Sigmoid colon (tissue), 7 donors: ENCODE data around the gene DAZAP2. TPM values are rescaled to one million over a fixed set of nuclear protein-coding genes. Genes with fewer than 3 reads are reported as not detected.
"Not testable (repeated sequence)": the region's sequence is repeated elsewhere in the genome, so short reads cannot be mapped to it uniquely, and the experiment has no call there.

Source experiments
- DNase-seq: peaks from one replicate; pipeline ENCODE4 v3.0.0-alpha.2; 2019
- H3K27ac ChIP-seq, 4 donors: fragments of 200-600 bp; sonication (generic); one replicate each; pipeline ENCODE4 v1.5.1; 2016 to 2019; ENCODE audit warnings: mild to moderate bottlenecking in 1 of 4
- H3K27me3 ChIP-seq, 3 donors: fragments of 200-600 bp; sonication (generic); one replicate each; pipeline ENCODE4 v1.5.1; 2019; ENCODE audit warnings: mild to moderate bottlenecking in 1 of 3
- H3K36me3 ChIP-seq, 4 donors: fragments of 200-600 bp; sonication (generic); one replicate each; pipeline ENCODE4 v1.5.1; 2016 to 2019
- H3K4me1 ChIP-seq, 4 donors: fragments of 200-600 bp; sonication (generic); one replicate each; pipeline ENCODE4 v1.5.1; 2017 to 2019
- H3K4me3 ChIP-seq, 4 donors: fragments of 200-600 bp; sonication (generic); one replicate each; pipeline ENCODE4 v1.5.1; 2017 to 2019; ENCODE audit warnings: mild to moderate bottlenecking in 2 of 4, moderate library complexity in 1 of 4
- H3K9me3 ChIP-seq, 4 donors: fragments of 200-600 bp in 3 of 4; sonication (generic) in 3 of 4; one replicate each; pipeline versions ENCODE4 v1.5.1 to v1.6.1; 2013 to 2019
- CTCF ChIP-seq, 4 experiments: fragments of 450-650 bp in 3 of 4; fragments of 200-600 bp in 1 of 4; IDR thresholded peaks; one replicate each; pipeline ENCODE4 v1.5.1; 2016 to 2019; ENCODE audit warnings: antibody characterized with exemption in 4 of 4, mild to moderate bottlenecking in 3 of 4, moderate library complexity in 2 of 4
- EP300 ChIP-seq, 4 donors: sonication (generic); formaldehyde crosslinking; IDR thresholded peaks; one replicate each; pipeline ENCODE4 v1.6.1; 2017; ENCODE audit warnings: antibody characterized with exemption in 4 of 4
- POLR2A ChIP-seq, 2 donors: fragments of 450-650 bp; IDR thresholded peaks; one replicate each; pipeline ENCODE4 v1.6.1; 2016; ENCODE audit warnings: antibody characterized with exemption in 2 of 2, mild to moderate bottlenecking in 2 of 2, moderate library complexity in 2 of 2
- POLR2AphosphoS5 ChIP-seq, 4 donors: sonication (generic); formaldehyde crosslinking; IDR thresholded peaks; one replicate each; pipeline ENCODE4 v1.6.1; 2017; ENCODE audit warnings: antibody characterized with exemption in 4 of 4
- WGBS, 2 donors: extraction: QIAGEN DNeasy Blood & Tissue Kit; methylation state at CpG; one replicate each; pipeline ENCODE4 v1.1.7; 2013; 5-methylcytosine and 5-hydroxymethylcytosine counted together
- intact Hi-C: fragments of 100-400 bp; cut with DNase I; formaldehyde crosslinking; loops from one replicate; pipeline ENCODE4 v1.15.1; 2023
- polyA plus RNA-seq, 3 donors: library from polyadenylated mRNA; stranded (reverse); fragments of 200-250 nt; gene quantifications; one replicate each; pipeline ENCODE4 v1.2.3, GENCODE V29; 2013
- total RNA-seq, 4 donors: library from RNA; depleted of rRNA; stranded (reverse); fragments of >200 nt; gene quantifications; one replicate each; pipeline ENCODE4 v1.1.0, GENCODE V29; 2016
- donor health status: healthy with polysubstance abuse.
- donor health status: Bipolar disorder and iron deficiency.
- donor health status: healthy.

DAZAP2 gene
- total and polyA plus RNA-seq, 7 donors = 107 to 701 (median 265) TPM

GRCh38 chr12:51225771-51226170, 12.9 kb upstream of the DAZAP2 start:
- TF ChIP-seq EP300 (IDR thresholded peaks at IDR 0.05) (no peak), POLR2AphosphoS5 (IDR thresholded peaks at IDR 0.05) (no peak), POLR2A (IDR thresholded peaks at IDR 0.05) (no peak), CTCF (IDR thresholded peaks at IDR 0.05) (no peak)
- H3K4me3 ChIP-seq = no peak overlapping the region
- DNase-seq = no peak
- intact Hi-C loops = no loop called here
- H3K27me3 ChIP-seq = no peaks in the 10 kb centered on the region
- no peaks in the 10 kb centered on the region for H3K9me3 ChIP-seq
- no peaks in the 10 kb centered on the region for H3K36me3 ChIP-seq
- 93% methylated on average over 2 of the region's 2 CpGs for WGBS, 2 donors
- H3K27ac ChIP-seq = no peak overlapping the region
- no peaks in the 10 kb centered on the region for H3K4me1 ChIP-seq

GRCh38 chr12:51227112-51227511, 11.5 kb upstream of the DAZAP2 start:
- H3K9me3 ChIP-seq, H3K27ac ChIP-seq, H3K27me3 ChIP-seq, DNase-seq, H3K4me1 ChIP-seq, H3K4me3 ChIP-seq, intact Hi-C loops, H3K36me3 ChIP-seq: not testable (repeated sequence)
- WGBS, 2 donors = 84 to 88% methylated on average over 5 of the region's 5 CpGs

GRCh38 chr12:51227962-51228361, 10.7 kb upstream of the DAZAP2 start:
- no peak for TF ChIP-seq EP300 (IDR thresholded peaks at IDR 0.05)
- TF ChIP-seq POLR2A (IDR thresholded peaks at IDR 0.05) = no peak
- no peak for TF ChIP-seq POLR2AphosphoS5 (IDR thresholded peaks at IDR 0.05)
- TF ChIP-seq CTCF (IDR thresholded peaks at IDR 0.05) = no peak
- intact Hi-C loops = no loop called here

GRCh38 chr12:51229116-51229809, 9.4 kb upstream of the DAZAP2 start:
- H3K27me3 ChIP-seq = no peaks in the 10 kb centered on the region
- DNase-seq = no peak
- 96 to 97% methylated on average over 7 of the region's 7 CpGs for WGBS, 2 donors
- no peaks in the 10 kb centered on the region for H3K36me3 ChIP-seq
- intact Hi-C loops = no loop called here
- H3K4me1 ChIP-seq = no peaks in the 10 kb centered on the region
- H3K4me3 ChIP-seq = no peak overlapping the region
- H3K9me3 ChIP-seq = no peaks in the 10 kb centered on the region
- no peak overlapping the region for H3K27ac ChIP-seq
- no peak for TF ChIP-seq POLR2A (IDR thresholded peaks at IDR 0.05)
- no peak for TF ChIP-seq EP300 (IDR thresholded peaks at IDR 0.05)
- no peak for TF ChIP-seq CTCF (IDR thresholded peaks at IDR 0.05)
- no peak for TF ChIP-seq POLR2AphosphoS5 (IDR thresholded peaks at IDR 0.05)

More at GRCh38 chr12:51227962-51228361, 10.7 kb upstream of the DAZAP2 start:
- H3K4me3 ChIP-seq = no peak overlapping the region
- no peak for DNase-seq
- 95 to 100% methylated on average over 1 of the region's 1 CpG for WGBS, 2 donors
- no peaks in the 10 kb centered on the region for H3K4me1 ChIP-seq
- no peaks in the 10 kb centered on the region for H3K36me3 ChIP-seq
- H3K27ac ChIP-seq = no peak overlapping the region
- H3K9me3 ChIP-seq = no peaks in the 10 kb centered on the region
- H3K27me3 ChIP-seq = no peaks in the 10 kb centered on the region

GRCh38 chr12:51232642-51233041, 6.0 kb upstream of the DAZAP2 start:
- H3K9me3 ChIP-seq = no peaks in the 10 kb centered on the region
- H3K4me1 ChIP-seq = no peaks in the 10 kb centered on the region
- H3K27ac ChIP-seq = no peak overlapping the region
- no peak for TF ChIP-seq CTCF (IDR thresholded peaks at IDR 0.05)
- no peak for TF ChIP-seq POLR2AphosphoS5 (IDR thresholded peaks at IDR 0.05)
- TF ChIP-seq EP300 (IDR thresholded peaks at IDR 0.05) = no peak
- no peaks in the 10 kb centered on the region for H3K36me3 ChIP-seq
- DNase-seq = no peak
- H3K27me3 ChIP-seq = no peaks in the 10 kb centered on the region
- H3K4me3 ChIP-seq = no peak overlapping the region
- intact Hi-C loops = no loop called here
